Measurements from ENCODE around the gene RBM45.

- no peak for TF ChIP-seq EP300 (IDR thresholded peaks at IDR 0.05; ENCODE audit: borderline replicate concordance)
- TF ChIP-seq EGR1 (IDR thresholded peaks at IDR 0.05): no peak
- TF ChIP-seq FOXM1 (IDR thresholded peaks at IDR 0.05; ENCODE audit: borderline replicate concordance, low read depth): no peak
- no peak for TF ChIP-seq YY1 (IDR thresholded peaks at IDR 0.05; ENCODE audit: low read depth)
- no peak for TF ChIP-seq REST (IDR thresholded peaks at IDR 0.05; ENCODE audit: low read depth)
- no peak for TF ChIP-seq TCF12 (IDR thresholded peaks at IDR 0.05; ENCODE audit: low read depth)
- TF ChIP-seq CEBPB (IDR thresholded peaks at IDR 0.05): no peak
- TF ChIP-seq NFIC (IDR thresholded peaks at IDR 0.05): no peak
- TF ChIP-seq, protein P1, sequence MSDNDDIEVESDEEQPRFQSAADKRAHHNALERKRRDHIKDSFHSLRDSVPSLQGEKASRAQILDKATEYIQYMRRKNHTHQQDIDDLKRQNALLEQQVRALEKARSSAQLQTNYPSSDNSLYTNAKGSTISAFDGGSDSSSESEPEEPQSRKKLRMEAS (IDR thresholded peaks at IDR 0.05): no peak
- no peak for TF ChIP-seq TAF1 (IDR thresholded peaks at IDR 0.05; ENCODE audit: low read depth)
- no peak for TF ChIP-seq TEAD4 (IDR thresholded peaks at IDR 0.05)
- TF ChIP-seq, protein P2, sequence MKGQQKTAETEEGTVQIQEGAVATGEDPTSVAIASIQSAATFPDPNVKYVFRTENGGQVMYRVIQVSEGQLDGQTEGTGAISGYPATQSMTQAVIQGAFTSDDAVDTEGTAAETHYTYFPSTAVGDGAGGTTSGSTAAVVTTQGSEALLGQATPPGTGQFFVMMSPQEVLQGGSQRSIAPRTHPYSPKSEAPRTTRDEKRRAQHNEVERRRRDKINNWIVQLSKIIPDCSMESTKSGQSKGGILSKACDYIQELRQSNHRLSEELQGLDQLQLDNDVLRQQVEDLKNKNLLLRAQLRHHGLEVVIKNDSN (IDR thresholded peaks at IDR 0.05): no peak
Observed at GRCh38 chr2:178066324-178066723, 45.9 kb upstream of the RBM45 start.
